GM12878 (cell line): Measurements from ENCODE around the gene NPHP1. TPM values are rescaled to one million over a fixed set of nuclear protein-coding genes. Genes with fewer than 3 reads are reported as not detected.

Source experiments
- ATAC-seq: fragments of 200-7000 bp; cut with Tn5 transposase; 3 replicates; pipeline ENCODE4 v1.9.1; 2020; ENCODE audit warnings: mild to moderate bottlenecking, moderate library complexity
- BruUV-seq: library from RNA; stranded (reverse); fragments of 400-500 nt; replicated peaks from 2 replicates; lab custom pipeline; 2021; lab: Mats Ljungman, UMichigan
- CTCF ChIA-PET: fragments of 300-600 bp; sonication (Branson Sonifier 250); formaldehyde crosslinking; extraction: SDS; loops from one replicate; lab custom pipeline; 2021; ENCODE audit warnings: inconsistent platforms; lab: Yijun Ruan, JAX
- POLR2A ChIA-PET: fragments of 350-600 bp; formaldehyde crosslinking; extraction: SDS; loops from one replicate; lab custom pipeline; 2021; ENCODE audit warnings: inconsistent platforms; lab: Charles Lee
- RAD21 ChIA-PET: fragments of 300-600 bp; sonication (Branson Sonifier 250); formaldehyde crosslinking; loops from one replicate; lab custom pipeline; 2023; ENCODE audit warnings: antibody characterized with exemption; ENCODE audit not compliant: unreplicated experiment; lab: Charles Lee
- SMC1A ChIA-PET: fragments of 300-600 bp; sonication (Branson Sonifier 250); formaldehyde crosslinking; loops from one replicate; lab custom pipeline; 2023; ENCODE audit not compliant: unreplicated experiment, uncharacterized antibody; lab: Charles Lee
- DNase-seq: peaks from one replicate; pipeline ENCODE4 v3.0.0-alpha.2; 2011; ENCODE audit warnings: low read depth, low spot score
- FAIRE-seq: peaks from 3 replicates; lab custom pipeline; 2011; peaks lifted over from hg19 to GRCh38; lab: Jason Lieb, UNC
- H2AFZ ChIP-seq: 2 replicates; pipeline ENCODE4 v1.6.0; 2011; ENCODE audit warnings: low read depth, low read length, control low read depth; ENCODE audit not compliant: control insufficient read depth
- H3K27ac ChIP-seq: 2 replicates; pipeline ENCODE4 v1.5.1; 2011; ENCODE audit warnings: control low read depth; ENCODE audit not compliant: control insufficient read depth, insufficient read depth
- H3K27me3 ChIP-seq, 2 experiments: replicated peaks in 1 of 2; 2 replicates each; pipeline versions ENCODE4 v1.6.0 to v1.6.1; 2011; ENCODE audit warnings: low read length in 1 of 2; ENCODE audit not compliant: control insufficient read depth in 2 of 2, insufficient read depth in 2 of 2
- H3K36me3 ChIP-seq, 2 experiments: 2 replicates each; pipeline ENCODE4 v1.5.1; 2011; ENCODE audit warnings: low read length in 1 of 2; ENCODE audit not compliant: control insufficient read depth in 2 of 2, insufficient read depth in 2 of 2
- H3K4me1 ChIP-seq: 2 replicates; pipeline ENCODE4 v1.6.1; 2011; ENCODE audit warnings: mild to moderate bottlenecking, low read length, moderate library complexity, mixed read lengths; ENCODE audit not compliant: control insufficient read depth, insufficient read depth
- H3K4me2 ChIP-seq: 2 replicates; pipeline ENCODE4 v1.6.0; 2011; ENCODE audit warnings: control low read depth; ENCODE audit not compliant: control insufficient read depth, insufficient read depth
- H3K4me3 ChIP-seq: fragments of 200-600 bp; sonication (generic); 2 replicates; pipeline ENCODE4 v1.5.1; 2016
- H3K79me2 ChIP-seq: 2 replicates; pipeline ENCODE4 v1.6.0; 2011; ENCODE audit warnings: low read length; ENCODE audit not compliant: control insufficient read depth, insufficient read depth
- H3K9ac ChIP-seq: 2 replicates; pipeline ENCODE4 v1.8.0; 2011; ENCODE audit warnings: low read length, control low read depth, mixed read lengths; ENCODE audit not compliant: control insufficient read depth, insufficient read depth
- H3K9me3 ChIP-seq: replicated peaks from 3 replicates; pipeline ENCODE4 v1.5.1; 2011; ENCODE audit warnings: mild to moderate bottlenecking, low read length; ENCODE audit not compliant: control insufficient read depth, insufficient read depth
- H4K20me1 ChIP-seq: 2 replicates; pipeline ENCODE4 v1.6.0; 2011; ENCODE audit not compliant: control insufficient read depth, insufficient read depth
- BACH1 ChIP-seq: fragments of 450-650 bp; IDR thresholded peaks from 2 replicates; pipeline ENCODE4 v1.6.1; 2017; ENCODE audit warnings: mild to moderate bottlenecking, borderline replicate concordance
- CBX5 ChIP-seq: sonication (generic); IDR thresholded peaks from 2 replicates; pipeline ENCODE4 v1.6.1; 2016; ENCODE audit warnings: low read depth, moderate library complexity, mild to moderate bottlenecking, inconsistent platforms
- FOXM1 ChIP-seq: IDR thresholded peaks from 2 replicates; pipeline ENCODE4 v1.6.1; 2012; ENCODE audit warnings: low read depth, mild to moderate bottlenecking, inconsistent platforms, low read length, moderate library complexity
- KAT2A ChIP-seq: conservative IDR thresholded peaks from 2 replicates; pipeline ENCODE4 v1.6.1; 2011; ENCODE audit warnings: low read depth, low read length; ENCODE audit not compliant: control insufficient read depth
- PAX5 ChIP-seq: IDR thresholded peaks from 2 replicates; pipeline ENCODE4 v1.6.1; 2011; ENCODE audit warnings: low read depth, low read length, borderline replicate concordance
- POLR2AphosphoS2 ChIP-seq: IDR thresholded peaks from 2 replicates; pipeline ENCODE4 v1.6.1; 2011; ENCODE audit warnings: low read depth, mild to moderate bottlenecking, low read length, improper control_type of control experiment, moderate library complexity
- POU2F2 ChIP-seq: IDR thresholded peaks from 3 replicates; pipeline ENCODE4 v1.6.1; 2011; ENCODE audit warnings: low read depth, mild to moderate bottlenecking, low read length, borderline replicate concordance
- SRF ChIP-seq, 2 experiments: IDR thresholded peaks; 2 replicates each; pipeline ENCODE4 v1.6.1; 2011; ENCODE audit warnings: low read depth in 2 of 2, low read length in 2 of 2, mild to moderate bottlenecking in 1 of 2, moderate library complexity in 1 of 2
- STAT1 ChIP-seq: fragments of 450-650 bp; conservative IDR thresholded peaks from 2 replicates; pipeline ENCODE4 v1.6.1; 2014; ENCODE audit warnings: antibody characterized with exemption, mild to moderate bottlenecking
- TCF3 ChIP-seq: IDR thresholded peaks from 2 replicates; pipeline ENCODE4 v1.6.1; 2012; ENCODE audit warnings: low read depth, mild to moderate bottlenecking, low read length, borderline replicate concordance; ENCODE audit not compliant: insufficient read depth
- ZNF207 ChIP-seq: fragments of 450-650 bp; IDR thresholded peaks from 2 replicates; pipeline ENCODE4 v1.6.1; 2014; ENCODE audit warnings: antibody characterized with exemption, mild to moderate bottlenecking, borderline replicate concordance
- WGBS: methylation state at CpG from one replicate; pipeline ENCODE4 v1.1.6; 2016; ENCODE audit warnings: low lambda C conversion rate; ENCODE audit not compliant: insufficient replicate concordance, insufficient coverage; ENCODE audit errors: missing lambda C conversion rate; 5-methylcytosine and 5-hydroxymethylcytosine counted together
- in situ Hi-C: fragments of 300-500 bp; cut with MboI; formaldehyde crosslinking; loops from 9 replicates; pipeline ENCODE4 v1.14.3; 2018; ENCODE audit warnings: mixed read lengths
- intact Hi-C: fragments of 100-400 bp; cut with micrococcal nuclease; formaldehyde crosslinking; loops from one replicate; pipeline ENCODE4 v1.14.2; 2022; ENCODE audit not compliant: unreplicated experiment
- polyA plus RNA-seq, 11 experiments: library from polyadenylated mRNA; depleted of rRNA in 4 of 11; unstranded in 6 of 11; stranded (reverse) in 5 of 11; fragments of >200 nt; fragmentation: Nextera tagmentation in 4 of 11; fragmentation: Illumina TruSeq in 1 of 11; extraction: Ambion mirVana in 4 of 11; extraction: Trizol in 1 of 11; gene quantifications; 1 replicate in 1 of 11; 2 replicates in 10 of 11; pipeline versions ENCODE4 v1.2.1 to v1.2.3, GENCODE V29; 2011 to 2016; ENCODE audit warnings: inconsistent platforms in 2 of 11, missing spikeins in 2 of 11, low read depth in 1 of 11
- total RNA-seq, 4 experiments: library from RNA; depleted of rRNA in 3 of 4; stranded (reverse); fragments of >200 nt in 3 of 4; fragmentation: Illumina TruSeq in 1 of 4; extraction: Trizol in 1 of 4; gene quantifications; 2 replicates each; pipeline versions ENCODE4 v1.2.1 to v1.2.3, GENCODE V29; 2013 to 2021
- TF ChIP-seq, protein P1 (sequence below): fragments of 150-350 bp; IDR thresholded peaks from 2 replicates; pipeline ENCODE4 v1.6.1; 2016; ENCODE audit warnings: low read depth, low read length

The NPHP1 gene
- total and polyA plus RNA-seq, 10 of the 15 experiments (the other 5 are each of a cell fraction or from before 2014, with no cell fraction given): 0.23 to 3.5 (median 1.2) TPM

DNA sequence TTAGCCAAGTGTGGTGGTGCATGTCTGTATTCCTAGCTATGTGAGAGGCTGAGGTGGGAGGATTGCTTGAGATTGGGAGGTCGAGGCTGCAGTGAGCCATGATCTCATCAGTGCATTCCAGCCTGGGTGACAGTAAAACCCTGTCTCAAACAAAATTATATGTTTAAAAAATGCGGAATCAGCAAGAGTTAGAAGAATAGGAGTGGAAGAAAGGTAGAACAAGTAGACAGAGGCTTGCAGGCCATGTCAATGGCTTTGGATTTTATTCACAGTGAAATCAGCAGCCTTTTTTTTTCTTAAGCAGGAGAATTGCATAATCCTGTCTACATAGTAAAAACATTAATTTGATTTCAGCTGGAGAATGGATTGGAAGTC is 15.4 kb upstream of the NPHP1 start:
- POLR2A ChIA-PET: no interaction called here
- Histone ChIP-seq H3K4me3 (no peak overlapping the region), H3K36me3 (no peaks in the 10 kb centered on the region), H3K9ac (no peak overlapping the region), H3K27ac (no peak overlapping the region), H3K79me2 (no peaks in the 10 kb centered on the region), H3K27me3 (no peaks in the 10 kb centered on the region; a peak in 2 of 4 replicates), H2AFZ (no peak overlapping the region), H4K20me1 (no peaks in the 10 kb centered on the region), H3K4me1 (no peaks in the 10 kb centered on the region), H3K4me2 (no peak overlapping the region), H3K9me3 (no peaks in the 10 kb centered on the region)
- ATAC-seq: no peak
- no TSS peak for BruUV-seq
- in situ Hi-C loops: no loop called here
- TF ChIP-seq ZNF207 (no peak), POU2F2 (no peak), POLR2AphosphoS2 (no peak), BACH1 (no peak), KAT2A (no peak), SRF (IDR thresholded peaks at IDR 0.05; ENCODE audit: low read depth in 2 of 2, low read length in 2 of 2) (no peak), CBX5 (no peak), PAX5 (no peak), STAT1 (no peak), FOXM1 (no peak), TCF3 (no peak)
- TF ChIP-seq, protein P1, sequence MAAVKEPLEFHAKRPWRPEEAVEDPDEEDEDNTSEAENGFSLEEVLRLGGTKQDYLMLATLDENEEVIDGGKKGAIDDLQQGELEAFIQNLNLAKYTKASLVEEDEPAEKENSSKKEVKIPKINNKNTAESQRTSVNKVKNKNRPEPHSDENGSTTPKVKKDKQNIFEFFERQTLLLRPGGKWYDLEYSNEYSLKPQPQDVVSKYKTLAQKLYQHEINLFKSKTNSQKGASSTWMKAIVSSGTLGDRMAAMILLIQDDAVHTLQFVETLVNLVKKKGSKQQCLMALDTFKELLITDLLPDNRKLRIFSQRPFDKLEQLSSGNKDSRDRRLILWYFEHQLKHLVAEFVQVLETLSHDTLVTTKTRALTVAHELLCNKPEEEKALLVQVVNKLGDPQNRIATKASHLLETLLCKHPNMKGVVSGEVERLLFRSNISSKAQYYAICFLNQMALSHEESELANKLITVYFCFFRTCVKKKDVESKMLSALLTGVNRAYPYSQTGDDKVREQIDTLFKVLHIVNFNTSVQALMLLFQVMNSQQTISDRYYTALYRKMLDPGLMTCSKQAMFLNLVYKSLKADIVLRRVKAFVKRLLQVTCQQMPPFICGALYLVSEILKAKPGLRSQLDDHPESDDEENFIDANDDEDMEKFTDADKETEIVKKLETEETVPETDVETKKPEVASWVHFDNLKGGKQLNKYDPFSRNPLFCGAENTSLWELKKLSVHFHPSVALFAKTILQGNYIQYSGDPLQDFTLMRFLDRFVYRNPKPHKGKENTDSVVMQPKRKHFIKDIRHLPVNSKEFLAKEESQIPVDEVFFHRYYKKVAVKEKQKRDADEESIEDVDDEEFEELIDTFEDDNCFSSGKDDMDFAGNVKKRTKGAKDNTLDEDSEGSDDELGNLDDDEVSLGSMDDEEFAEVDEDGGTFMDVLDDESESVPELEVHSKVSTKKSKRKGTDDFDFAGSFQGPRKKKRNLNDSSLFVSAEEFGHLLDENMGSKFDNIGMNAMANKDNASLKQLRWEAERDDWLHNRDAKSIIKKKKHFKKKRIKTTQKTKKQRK: no peak
- CTCF ChIA-PET: no interaction called here
- no peak for FAIRE-seq
- DNase-seq: no peak
- intact Hi-C loops: no loop called here
- WGBS: 0% methylated on average over 2 of the region's 2 CpGs
- SMC1A ChIA-PET: no interaction called here
- RAD21 ChIA-PET: no interaction called here
